ENCODE results near the gene TLR6.

TLR6 gene

GRCh38 chr4:38856524-38857337 lies at the start of gene TLR6:
Gene TLR6, minus strand, starts transcription at chr4:38856817. Its CDS starts 27,344 bp downstream, at chr4:38829473.
- DNase-seq (ENCODE audit: low spot score) = peak; percentile 85

- no peak for DNase-seq (ENCODE audit: low spot score)
Observed at GRCh38 chr4:38905652-38906385, 49.2 kb upstream of the TLR6 start.

GRCh38 chr4:38904682-38905081 lies 48.1 kb upstream of the TLR6 start:
- no peak for DNase-seq (ENCODE audit: low spot score)

GRCh38 chr4:38904090-38904666 lies 47.6 kb upstream of the TLR6 start:
- no peak for DNase-seq (ENCODE audit: low spot score)

GRCh38 chr4:38902695-38903094 lies 46.1 kb upstream of the TLR6 start:
- peak; percentile 29 for DNase-seq (ENCODE audit: low spot score)

GRCh38 chr4:38902221-38902620 lies 45.6 kb upstream of the TLR6 start:
- no peak for DNase-seq (ENCODE audit: low spot score)

GRCh38 chr4:38898245-38898644 lies 41.6 kb upstream of the TLR6 start:
- no peak for DNase-seq (ENCODE audit: low spot score)

- DNase-seq (ENCODE audit: low spot score) = no peak
Observed at GRCh38 chr4:38896940-38897339, 40.3 kb upstream of the TLR6 start.

GRCh38 chr4:38894322-38894982 lies 37.8 kb upstream of the TLR6 start:
- no peak for DNase-seq (ENCODE audit: low spot score)

GRCh38 chr4:38891051-38891983 lies 34.7 kb upstream of the TLR6 start:
- DNase-seq (ENCODE audit: low spot score) = no peak

- no peak for DNase-seq (ENCODE audit: low spot score)
Observed at GRCh38 chr4:38889143-38889542, 32.5 kb upstream of the TLR6 start.

GRCh38 chr4:38884254-38884653 lies 27.6 kb upstream of the TLR6 start:
- DNase-seq (ENCODE audit: low spot score) = no peak

- no peak for DNase-seq (ENCODE audit: low spot score)
Observed at GRCh38 chr4:38876636-38877035, 20.0 kb upstream of the TLR6 start.

GRCh38 chr4:38873290-38873944 lies 16.8 kb upstream of the TLR6 start:
- DNase-seq (ENCODE audit: low spot score) = no peak

- DNase-seq (ENCODE audit: low spot score) = no peak
Observed at GRCh38 chr4:38872620-38873019, 16.0 kb upstream of the TLR6 start.

- DNase-seq (ENCODE audit: low spot score) = no peak
Observed at GRCh38 chr4:38871593-38871992, 15.0 kb upstream of the TLR6 start.

- no peak for DNase-seq (ENCODE audit: low spot score)
Observed at GRCh38 chr4:38870098-38870808, 13.6 kb upstream of the TLR6 start.

- DNase-seq (ENCODE audit: low spot score) = no peak
Observed at GRCh38 chr4:38869511-38869910, 12.9 kb upstream of the TLR6 start.

GRCh38 chr4:38868059-38868960 lies 11.7 kb upstream of the TLR6 start:
- DNase-seq (ENCODE audit: low spot score) = no peak

Data from hematopoietic multipotent progenitor cell treated with erythropoietin and hydrocortisone succinate and interleukin-3 and kit ligand, for 17 days (in vitro differentiated cells).